GM19328 (cell line): Measurements from ENCODE around the gene PLEKHD1.
"Not testable (repeated sequence)": the region's sequence is repeated elsewhere in the genome, so short reads cannot be mapped to it uniquely, and the experiment has no call there.

ENCODE experiments used
- ATAC-seq: cut with Tn5 transposase; IDR thresholded peaks from one replicate; pipeline ENCODE4 v1.9.1; 2021; ENCODE audit warnings: mild to moderate bottlenecking, moderate library complexity; ENCODE audit not compliant: unreplicated experiment

The PLEKHD1 gene

DNA sequence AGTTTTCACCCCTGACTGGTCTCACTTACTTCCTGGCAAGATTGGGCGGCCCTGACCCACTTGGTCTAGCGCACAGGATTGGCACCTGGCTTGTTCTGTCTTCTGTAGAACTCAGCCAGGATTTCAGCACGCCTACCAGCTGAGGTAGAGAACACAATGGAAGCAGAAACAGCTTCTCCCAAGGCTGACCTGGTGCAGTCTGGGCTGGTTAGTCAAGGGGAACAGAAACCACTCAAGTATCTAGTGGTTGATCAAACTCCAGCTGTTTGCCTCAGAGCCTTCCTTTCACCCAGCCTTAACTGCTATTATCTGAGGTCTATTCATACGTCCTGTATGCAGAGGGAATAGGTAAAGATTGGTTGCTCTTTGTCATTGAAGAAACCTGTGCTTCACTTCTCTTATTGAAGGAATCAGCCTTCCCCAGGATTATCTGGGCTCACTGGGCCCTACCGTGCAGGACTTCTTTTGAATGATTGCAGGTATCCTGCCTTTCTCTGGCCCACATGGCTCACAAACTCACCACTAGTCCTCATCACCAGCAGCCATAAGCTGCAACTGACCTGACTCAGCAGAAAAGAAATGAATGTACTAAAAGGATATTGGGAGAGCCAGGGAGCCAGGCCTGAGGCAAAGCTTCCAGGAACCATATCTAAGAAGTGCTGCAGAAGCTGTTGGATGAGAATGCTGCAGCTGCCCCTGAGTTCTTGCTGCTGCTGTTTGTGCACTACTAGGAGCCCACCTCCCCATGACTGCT, 2.5 kb upstream of the PLEKHD1 start:
- ATAC-seq = peak; percentile 90

DNA sequence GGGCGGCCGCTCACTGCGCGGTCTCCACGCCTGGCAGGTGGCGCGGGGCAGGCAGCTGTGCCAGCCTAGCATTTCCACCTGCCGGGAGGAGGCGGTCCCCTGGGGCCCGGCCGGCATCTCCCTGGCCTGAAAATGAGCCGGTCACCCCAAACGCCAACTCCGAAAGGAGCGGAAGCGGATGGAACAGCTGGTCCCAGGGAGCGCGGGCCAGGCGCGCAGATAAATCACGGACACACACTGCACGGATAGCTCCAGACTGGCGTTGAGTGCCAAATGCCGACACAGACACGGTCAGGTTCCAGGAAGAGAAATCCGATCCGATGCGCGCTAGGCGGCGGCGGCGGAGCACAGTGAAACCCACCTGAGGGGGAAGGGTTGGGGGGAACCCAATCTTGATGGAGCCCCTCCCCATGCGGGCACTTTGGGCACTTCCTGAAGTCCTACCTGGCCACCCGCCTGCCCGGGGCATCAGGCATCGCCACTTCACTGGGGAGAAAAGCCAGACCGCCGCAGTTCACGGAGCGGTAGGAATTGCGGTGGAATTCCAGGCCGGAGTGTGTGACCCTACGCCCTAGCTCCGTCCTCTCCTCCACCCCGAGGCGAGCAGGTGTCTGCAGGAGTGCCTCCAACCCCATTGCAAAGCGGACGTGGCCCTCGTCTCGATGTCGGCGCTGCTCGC, 624 bp upstream of the PLEKHD1 start:
- no peak for ATAC-seq

DNA sequence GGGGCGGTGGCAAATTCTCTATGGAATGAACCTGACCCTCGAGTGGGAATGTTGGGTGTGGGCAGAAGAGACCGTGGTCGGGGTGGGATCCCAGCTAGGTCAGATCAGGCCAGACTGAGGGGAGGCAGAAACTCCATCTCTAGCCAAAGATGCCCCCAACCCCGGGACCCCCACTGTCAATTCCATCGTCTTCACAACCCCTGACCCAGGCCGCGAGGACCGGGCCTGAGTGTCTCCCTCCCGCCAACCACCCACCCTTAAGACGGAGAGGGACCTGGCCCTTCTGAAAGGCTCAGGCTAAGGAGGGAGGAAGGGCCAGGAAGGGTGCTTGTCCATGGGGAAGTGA, 760 bp downstream of the PLEKHD1 start:
- no peak for ATAC-seq

DNA sequence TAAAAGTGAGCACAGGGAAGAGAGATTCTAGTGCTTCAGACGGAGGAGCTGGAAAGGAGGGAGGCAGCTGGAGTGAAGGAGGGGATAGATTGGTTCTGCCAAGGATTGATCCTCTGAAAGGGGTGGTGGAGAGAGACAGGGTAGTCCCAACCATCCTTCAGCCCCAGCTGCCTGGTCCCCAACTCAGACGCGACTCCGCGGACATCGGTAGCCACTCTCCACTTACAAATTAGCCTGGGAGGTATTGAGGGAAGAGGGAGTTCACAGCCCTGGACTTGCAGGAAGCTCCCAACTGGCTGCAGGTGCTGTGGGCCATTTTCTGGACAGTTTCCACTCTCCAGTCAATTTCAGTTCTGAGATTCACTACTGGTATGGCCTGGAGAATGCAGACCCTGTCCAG, 1.2 kb downstream of the PLEKHD1 start:
- no peak for ATAC-seq

DNA sequence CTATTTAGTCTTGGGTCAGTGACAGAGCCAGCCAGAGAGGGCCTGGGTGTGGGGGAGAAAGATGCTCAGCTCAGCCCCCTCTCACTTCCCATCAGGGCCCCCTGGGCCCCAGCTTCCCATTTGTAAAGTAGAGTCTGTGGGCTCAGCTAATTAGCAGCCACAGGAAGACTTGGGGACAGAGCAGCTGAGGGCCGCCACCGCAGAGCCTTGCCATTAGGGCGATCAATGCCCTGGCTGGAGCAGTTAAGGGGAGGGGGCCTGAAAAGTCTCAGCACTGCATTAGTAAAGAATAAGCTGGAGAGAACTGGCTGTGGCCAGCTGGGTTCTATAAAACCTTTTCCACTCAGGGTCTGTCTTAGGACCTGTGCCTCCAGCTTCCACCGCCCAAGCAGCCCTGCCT, 2.7 kb downstream of the PLEKHD1 start:
- ATAC-seq = no peak

DNA sequence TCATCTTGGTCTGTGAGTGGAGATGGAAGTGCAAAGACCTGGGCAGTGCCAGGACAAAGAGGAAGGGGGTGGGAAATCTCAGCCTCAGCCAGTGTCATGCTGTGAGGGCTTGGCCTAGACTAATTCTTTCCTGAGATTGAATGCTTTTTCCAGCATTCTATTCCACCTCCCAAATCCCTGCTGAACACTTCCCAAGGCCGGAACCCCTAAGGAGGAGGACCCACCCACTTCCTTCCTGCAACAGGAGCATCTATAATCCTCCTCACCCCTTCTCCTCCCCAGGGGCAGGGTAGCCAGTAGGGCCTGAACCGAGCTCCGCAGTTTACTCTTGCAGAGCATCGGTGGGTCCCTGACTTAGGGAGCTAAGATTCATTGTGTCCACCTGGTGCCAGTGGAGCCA, 3.2 kb downstream of the PLEKHD1 start:
- no peak for ATAC-seq

DNA sequence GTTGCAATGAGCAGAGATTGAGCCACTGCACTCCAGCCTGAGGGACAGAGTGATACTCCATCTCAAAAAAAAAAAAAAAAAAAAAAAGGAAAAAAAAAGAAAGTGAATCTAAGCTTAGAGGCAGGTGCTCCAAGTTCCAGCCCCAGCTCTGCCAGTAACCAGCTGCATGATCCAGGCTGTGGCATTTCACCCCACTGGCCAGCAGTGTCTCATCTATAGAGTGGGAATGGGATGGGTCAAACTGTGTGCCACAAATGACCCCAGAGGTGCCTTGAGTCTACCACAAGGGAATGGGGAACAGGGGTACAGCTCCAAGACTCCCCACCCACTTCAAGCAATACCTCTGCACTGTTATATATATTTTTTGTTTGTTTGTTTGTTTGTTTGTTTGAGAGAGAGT, 5.0 kb downstream of the PLEKHD1 start:
- no peak for ATAC-seq

DNA sequence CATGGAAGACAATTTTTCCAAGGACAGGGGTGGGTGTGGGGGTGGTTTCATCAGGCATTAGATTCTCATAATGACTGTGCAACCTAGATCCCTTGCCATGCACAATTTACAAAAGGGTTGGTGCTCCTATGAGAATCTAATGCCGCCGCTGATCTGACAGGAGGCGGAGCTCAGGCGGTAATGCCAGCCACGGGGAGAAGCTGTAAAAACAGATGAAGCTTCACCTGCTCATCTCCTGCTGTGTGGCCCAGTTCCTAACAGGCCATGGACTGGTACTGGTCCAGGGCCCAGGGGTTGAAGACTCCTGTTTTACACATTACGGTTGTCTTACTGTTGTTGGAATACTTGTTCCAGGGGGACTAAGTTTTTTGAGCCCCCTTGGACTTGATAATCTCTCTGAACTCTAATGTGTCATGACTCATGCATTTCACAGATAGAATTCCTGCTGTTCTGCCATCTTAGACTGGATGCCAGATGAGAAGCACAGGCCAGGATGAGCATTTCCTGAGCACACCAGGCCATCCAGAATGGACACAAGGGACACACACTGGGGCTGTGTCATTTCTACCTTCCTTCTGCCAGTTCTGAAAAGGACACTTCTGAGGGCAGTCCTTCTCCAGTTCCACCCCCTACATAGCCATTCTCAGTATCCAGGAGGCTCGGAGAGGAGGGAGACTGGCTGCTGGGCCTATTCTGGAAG, 5.8 kb downstream of the PLEKHD1 start:
- no peak for ATAC-seq

DNA sequence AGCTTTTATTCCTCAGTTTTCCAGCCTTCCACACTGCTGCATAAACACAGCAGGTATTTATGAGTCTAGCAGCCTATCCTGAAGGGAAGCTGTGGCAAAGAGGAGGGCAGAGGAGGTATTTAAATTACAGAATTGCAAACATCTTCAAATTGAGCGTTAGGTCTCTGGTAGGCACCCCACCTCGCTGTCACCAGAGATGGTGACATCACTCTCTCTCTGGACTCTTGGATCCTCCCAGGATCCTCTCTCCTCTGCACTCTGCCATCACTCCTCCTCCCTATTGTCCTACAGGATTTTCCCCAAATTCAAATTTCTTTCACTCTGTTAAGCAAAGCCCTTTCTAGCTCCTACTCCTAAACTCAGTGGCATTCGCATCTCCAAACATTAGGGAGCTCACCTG, 6.7 kb downstream of the PLEKHD1 start:
- no peak for ATAC-seq

DNA sequence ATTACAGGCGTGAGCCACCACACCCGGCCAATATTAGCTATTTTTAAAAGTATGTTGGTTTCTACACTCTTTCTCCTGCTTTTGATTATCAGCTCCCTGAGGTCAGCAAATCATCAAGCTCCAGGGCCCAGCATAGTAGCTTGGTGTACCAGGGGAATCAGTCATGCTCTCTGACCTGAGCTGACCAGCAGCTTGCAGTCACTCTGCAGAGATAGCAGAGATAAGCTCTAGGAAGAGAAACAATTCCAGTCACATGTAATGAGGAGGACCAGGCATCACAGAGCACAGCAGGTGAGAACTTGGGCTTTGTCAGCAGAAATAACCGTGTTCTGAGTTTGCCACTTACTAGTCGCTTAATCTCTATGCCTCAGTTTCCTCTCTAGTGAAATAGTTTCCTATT, 8.5 kb downstream of the PLEKHD1 start:
- ATAC-seq = no peak

DNA sequence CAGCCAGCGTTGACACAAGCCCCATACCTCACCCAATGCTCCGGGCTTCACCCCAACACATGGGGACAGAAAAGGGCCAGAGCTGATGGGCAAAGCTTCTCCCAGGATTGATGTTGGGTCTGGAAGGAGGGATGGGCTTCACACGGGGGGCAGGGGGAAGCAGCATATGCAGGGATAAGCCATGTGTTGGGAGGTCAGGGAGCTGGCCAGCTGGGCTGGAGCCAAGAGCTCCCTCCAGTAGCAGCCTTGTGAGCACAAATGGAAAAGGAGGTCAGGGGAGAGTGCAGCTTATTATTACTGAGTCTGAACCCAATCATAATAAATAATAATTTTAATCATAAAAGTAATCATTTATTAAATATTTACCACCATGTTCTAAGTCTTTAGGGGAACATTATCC, 9.3 kb downstream of the PLEKHD1 start:
- ATAC-seq = no peak

DNA sequence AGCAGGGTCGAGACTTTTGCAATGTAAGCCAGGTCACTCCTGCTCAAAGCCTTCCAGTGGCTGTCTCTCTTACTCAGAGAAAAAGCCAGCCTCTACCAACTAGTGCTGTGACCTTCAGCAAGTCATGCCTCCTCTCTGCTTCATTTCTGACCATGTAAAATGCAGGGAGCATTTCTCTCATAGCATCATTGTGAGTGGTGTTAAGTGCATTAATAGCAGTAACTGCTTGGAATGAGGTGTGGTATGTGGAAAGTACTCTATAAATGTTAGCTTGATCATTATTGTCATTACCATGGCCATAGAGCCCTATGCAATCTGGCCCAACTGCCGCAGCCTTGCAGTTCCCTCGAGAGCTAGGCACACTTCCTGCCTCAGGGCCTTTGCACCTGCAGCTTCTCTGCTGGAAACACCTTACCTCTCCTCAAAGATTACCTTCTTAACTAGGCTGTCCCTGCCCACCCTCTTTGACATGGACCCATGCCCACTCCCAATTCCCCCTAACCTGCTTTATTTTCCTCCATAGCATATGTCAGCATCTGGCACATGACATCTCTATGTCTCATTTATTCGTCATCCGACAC, 10.9 kb downstream of the PLEKHD1 start:
- no peak for ATAC-seq

DNA sequence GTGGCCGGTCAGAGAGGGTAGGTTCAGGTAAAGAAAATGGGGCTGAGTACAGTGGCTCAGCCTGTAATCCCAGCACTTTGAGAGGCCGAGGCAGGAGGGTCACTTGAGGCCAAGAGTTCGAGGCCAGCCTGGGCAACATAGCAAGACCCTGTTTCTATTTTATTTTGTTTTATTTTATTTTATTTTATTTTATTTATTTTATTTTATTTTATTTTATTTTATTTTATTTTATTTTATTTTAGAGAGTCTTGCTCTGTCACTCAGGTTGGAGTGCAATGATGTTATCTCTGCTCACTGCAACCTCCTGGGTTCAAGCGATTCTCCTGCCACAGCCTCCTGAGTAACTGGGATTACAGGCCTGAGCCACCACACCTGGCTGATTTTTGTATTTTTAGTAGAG, 13.3 kb downstream of the PLEKHD1 start:
- not testable (repeated sequence) for ATAC-seq

DNA sequence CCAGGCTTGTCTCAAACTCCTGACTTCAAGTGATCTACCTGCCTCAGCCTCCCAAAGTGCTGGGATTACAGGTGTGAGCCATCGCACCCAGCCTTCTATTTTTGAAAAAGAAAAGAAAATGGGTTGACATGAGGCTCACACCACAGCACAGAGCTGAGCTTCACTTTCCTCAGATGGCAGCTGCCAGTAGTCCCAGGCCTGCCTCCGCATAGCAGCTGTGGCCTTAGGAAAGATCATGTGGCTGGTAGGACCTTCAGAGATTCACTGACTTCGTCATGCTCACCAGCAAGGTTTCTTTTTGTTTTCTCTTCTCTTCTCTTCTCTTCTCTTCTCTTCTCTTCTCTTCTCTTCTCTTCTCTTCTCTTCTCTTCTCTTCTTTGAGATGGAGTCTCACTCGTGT, 13.8 kb downstream of the PLEKHD1 start:
- not testable (repeated sequence) for ATAC-seq

DNA sequence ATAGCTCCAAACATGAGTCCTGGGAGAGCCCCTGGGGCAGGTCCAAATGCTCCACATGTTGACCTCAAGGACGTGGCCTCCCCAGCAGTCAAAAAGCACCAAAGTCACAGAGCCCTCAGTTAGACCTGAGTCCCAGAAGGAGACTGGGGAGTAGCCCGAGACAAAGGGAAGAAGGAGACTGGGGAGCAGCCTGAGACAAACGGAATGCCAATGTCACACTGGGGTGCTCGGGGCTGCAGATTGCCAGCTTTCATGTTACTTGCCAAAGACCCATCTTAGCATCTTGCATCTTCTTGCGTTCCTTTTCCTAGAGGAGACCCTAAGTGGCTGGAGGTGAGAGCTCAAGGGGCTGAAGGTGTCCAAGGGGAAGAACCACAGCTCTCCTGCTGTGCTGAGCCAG, 14.9 kb downstream of the PLEKHD1 start:
- no peak for ATAC-seq

DNA sequence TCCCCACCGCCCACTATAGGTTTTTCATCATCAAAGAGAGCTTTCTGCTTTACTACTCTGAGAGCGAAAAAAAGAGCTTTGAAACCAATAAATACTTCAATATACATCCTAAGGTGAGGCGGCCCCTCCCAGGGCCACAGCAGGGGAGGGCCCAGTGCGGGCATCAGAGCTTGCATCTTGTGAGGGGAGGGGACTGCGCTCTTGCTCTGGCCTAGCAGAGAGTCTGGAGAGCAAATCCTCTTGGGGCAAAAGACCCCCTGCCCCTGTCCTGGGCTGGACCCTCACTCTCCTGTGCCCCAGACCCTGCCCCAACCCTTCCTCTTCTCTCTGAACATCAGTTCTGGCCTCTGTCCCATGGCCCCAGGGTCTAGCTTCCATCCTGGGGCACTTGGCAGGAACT, 15.6 kb downstream of the PLEKHD1 start:
- ATAC-seq = no peak

DNA sequence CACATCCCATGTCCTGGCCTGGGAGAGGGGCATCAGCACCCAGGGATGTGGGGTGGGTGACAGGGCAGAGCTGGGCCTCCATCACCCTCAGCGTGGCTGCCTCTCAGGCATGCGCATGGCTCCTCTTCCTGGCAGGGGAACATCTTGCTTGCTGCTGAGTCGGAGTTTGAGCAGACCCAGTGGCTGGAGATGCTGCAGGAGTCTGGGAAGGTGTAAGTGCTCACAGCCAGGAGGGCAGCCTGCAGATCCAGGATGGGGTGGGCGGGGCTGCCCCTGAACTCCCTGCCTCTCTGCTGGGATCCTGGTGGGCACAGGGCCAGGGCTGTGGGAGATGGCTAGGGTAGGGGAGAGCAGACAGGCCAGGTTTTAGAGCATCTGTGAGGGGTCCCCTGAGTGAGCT, 16.2 kb downstream of the PLEKHD1 start:
- no peak for ATAC-seq

DNA sequence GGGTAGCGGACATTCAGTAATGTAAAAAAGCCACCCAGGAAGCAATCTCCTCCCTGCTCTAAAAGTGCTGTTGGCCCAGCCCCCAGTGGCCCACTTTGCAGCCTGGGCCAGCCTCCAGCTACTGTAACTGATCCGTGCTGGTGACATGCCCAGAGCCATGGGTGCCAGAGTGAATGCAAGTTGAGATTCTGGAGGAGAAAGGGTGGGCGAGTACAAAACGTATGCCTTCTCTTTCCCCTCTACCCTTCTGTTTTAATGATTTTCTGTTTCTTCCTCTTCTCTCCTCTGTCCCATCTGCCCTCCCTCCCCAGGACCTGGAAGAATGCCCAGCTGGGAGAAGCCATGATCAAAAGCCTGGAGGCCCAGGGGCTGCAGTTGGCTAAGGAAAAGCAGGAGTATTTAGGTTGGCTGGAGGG, 16.9 kb downstream of the PLEKHD1 start:
- ATAC-seq = no peak

DNA sequence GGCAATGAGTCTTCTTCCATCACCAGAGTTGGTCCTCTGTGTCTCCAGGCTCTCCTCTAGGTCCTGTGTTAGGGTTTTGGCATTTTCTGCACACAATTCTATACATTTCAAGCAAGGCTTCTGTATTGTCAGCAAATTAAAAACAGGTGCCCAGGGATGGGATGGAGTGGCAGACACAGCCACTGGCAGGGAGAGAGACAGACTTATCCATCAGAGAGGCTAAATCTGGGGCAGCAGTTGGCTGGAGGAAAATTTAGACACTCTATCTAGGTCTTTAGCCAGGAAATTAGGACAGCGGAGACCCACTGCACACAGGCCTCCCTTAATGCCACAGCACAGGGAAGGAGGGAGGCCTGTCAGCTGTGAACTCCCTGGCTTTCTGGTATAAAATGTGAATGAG, 20.2 kb downstream of the PLEKHD1 start:
- no peak for ATAC-seq

DNA sequence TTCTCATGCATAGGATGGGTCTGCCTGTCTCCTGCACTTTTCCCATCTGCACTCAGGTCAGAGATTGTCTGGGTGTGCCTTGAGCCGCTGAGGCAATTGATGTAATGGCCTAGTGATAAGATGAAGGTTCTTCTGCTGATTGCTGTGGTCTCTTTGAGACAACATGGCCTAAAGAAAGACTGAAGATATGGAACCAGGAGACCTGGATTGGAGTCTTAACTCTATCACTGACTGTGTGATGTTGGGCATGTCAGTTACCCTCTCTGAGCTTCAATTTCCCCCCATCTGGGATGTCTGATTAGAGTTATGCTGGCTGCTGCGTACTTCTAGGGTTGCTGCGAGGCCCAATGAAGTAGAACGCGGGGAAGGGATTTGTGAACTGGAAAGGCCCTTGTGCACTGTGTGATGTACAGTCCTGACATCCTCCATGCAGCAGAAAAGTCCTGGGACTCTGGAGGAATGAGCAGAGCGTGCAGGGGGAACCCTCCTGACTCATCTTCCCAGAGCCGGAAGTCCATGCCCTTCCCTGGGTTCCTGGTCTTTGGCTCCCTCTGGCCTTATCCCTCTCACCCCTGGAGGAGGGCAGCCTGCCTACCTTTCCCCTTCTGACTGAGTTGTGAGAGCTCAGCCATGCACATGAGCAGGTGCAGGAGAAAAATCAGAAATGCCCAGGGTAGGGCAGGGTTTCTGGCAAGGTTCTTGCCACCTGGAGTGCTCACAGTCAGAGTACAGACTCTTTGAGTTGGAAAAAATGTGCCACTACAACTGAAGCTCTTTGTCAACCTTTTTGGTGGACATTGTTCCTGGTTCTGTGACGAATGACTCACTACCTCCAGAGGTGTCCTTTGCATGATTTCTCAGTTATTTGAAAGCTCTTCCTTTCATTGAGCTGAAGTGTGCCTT, 21.1 kb downstream of the PLEKHD1 start:
- no peak for ATAC-seq

DNA sequence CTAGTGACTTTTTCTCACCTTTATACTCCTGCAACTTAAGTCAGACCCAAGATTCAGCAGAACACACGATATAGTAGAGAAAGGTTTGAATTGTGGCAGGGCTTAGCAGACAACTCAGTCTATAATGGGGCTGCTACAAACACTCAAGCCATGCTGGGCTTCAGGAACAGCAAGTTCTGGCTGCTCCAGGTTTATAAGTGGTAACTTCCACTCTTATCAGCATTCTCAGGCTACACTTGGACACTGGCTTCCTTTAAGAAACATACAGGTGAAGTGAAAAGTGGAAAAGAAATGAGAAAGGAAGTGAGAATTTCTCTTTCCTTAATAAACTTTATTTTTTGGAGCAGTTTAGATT, 21.7 kb downstream of the PLEKHD1 start:
- ATAC-seq = no peak
